Measurements from ENCODE around the gene BMPR1B. TPM values are rescaled to one million over a fixed set of nuclear protein-coding genes. Genes with fewer than 3 reads are reported as not detected.

BMPR1B gene
- total and polyA plus RNA-seq, 4 donors: 0.27 to 0.70 (median 0.48) TPM

- no peak overlapping the region for H3K9ac ChIP-seq (ENCODE audit: low read depth in 1 of 2, low read length in 2 of 2)
- no peak overlapping the region for H3K27ac ChIP-seq (ENCODE audit: low read depth in 1 of 2, low read length in 2 of 2)
- no peaks in the 10 kb centered on the region for H3K27me3 ChIP-seq (ENCODE audit: control insufficient read depth in 4 of 4, insufficient read depth in 4 of 4, low read length in 3 of 4)
- no peak overlapping the region for H3K4me3 ChIP-seq (ENCODE audit: low read depth in 1 of 3, low read length in 3 of 3)
- H3K9me3 ChIP-seq (ENCODE audit: control insufficient read depth in 4 of 4, low read length in 3 of 4): no peaks in the 10 kb centered on the region
- H3K4me1 ChIP-seq (ENCODE audit: control insufficient read depth in 4 of 4, insufficient read depth in 4 of 4, low read length in 3 of 4): no peaks in the 10 kb centered on the region
- no peaks in the 10 kb centered on the region for H3K36me3 ChIP-seq (ENCODE audit: control insufficient read depth in 4 of 4, insufficient read depth in 3 of 4, low read depth in 1 of 4, low read length in 3 of 4)
- 79% methylated on average over 5 of the region's 5 CpGs for WGBS
- TF ChIP-seq FOXA2 (IDR thresholded peaks at IDR 0.05) (no peak), YY1 (IDR thresholded peaks at IDR 0.05) (no peak), RXRA (IDR thresholded peaks at IDR 0.05) (no peak), GABPA (IDR thresholded peaks at IDR 0.05 in 1 of 2, conservative IDR thresholded peaks at IDR 0.05 in 1 of 2) (no peak), ZBTB33 (IDR thresholded peaks at IDR 0.05) (no peak), SP1 (IDR thresholded peaks at IDR 0.05) (no peak), REST (IDR thresholded peaks at IDR 0.05) (no peak), CTCF (IDR thresholded peaks at IDR 0.05; ENCODE audit: low read depth, low read length, missing input control) (no peak), JUND (IDR thresholded peaks at IDR 0.05) (no peak), RAD21 (IDR thresholded peaks at IDR 0.05) (no peak), EGR1 (IDR thresholded peaks at IDR 0.05; ENCODE audit: low read depth in 2 of 2) (no peak), HNF4G (IDR thresholded peaks at IDR 0.05) (no peak), ATF3 (IDR thresholded peaks at IDR 0.05) (no peak), NR2F2 (IDR thresholded peaks at IDR 0.05) (no peak)
- no peak for DNase-seq (ENCODE audit: low spot score)
Observed at GRCh38 chr4:94934201-94934600, 176.4 kb downstream of the BMPR1B start.

- DNase-seq (ENCODE audit: low spot score): no peak
- H3K4me1 ChIP-seq (ENCODE audit: control insufficient read depth in 4 of 4, insufficient read depth in 4 of 4, low read length in 3 of 4): no peaks in the 10 kb centered on the region
- TF ChIP-seq CTCF (IDR thresholded peaks at IDR 0.05; ENCODE audit: low read depth, low read length, missing input control) (no peak), HNF4A (conservative IDR thresholded peaks at IDR 0.05) (no peak), SP1 (IDR thresholded peaks at IDR 0.05) (no peak), YY1 (IDR thresholded peaks at IDR 0.05) (no peak), RAD21 (IDR thresholded peaks at IDR 0.05) (no peak), EGR1 (IDR thresholded peaks at IDR 0.05; ENCODE audit: low read depth in 2 of 2) (no peak), JUND (IDR thresholded peaks at IDR 0.05) (no peak), ATF3 (IDR thresholded peaks at IDR 0.05) (no peak), FOXA1 (IDR thresholded peaks at IDR 0.05) (no peak), GABPA (IDR thresholded peaks at IDR 0.05 in 1 of 2, conservative IDR thresholded peaks at IDR 0.05 in 1 of 2) (no peak), MAX (IDR thresholded peaks at IDR 0.05) (no peak), REST (IDR thresholded peaks at IDR 0.05) (no peak), HNF4G (IDR thresholded peaks at IDR 0.05) (no peak), RXRA (IDR thresholded peaks at IDR 0.05) (no peak), TAF1 (conservative IDR thresholded peaks at IDR 0.05) (no peak)
Observed at GRCh38 chr4:94934864-94935263, 177.1 kb downstream of the BMPR1B start.

More at GRCh38 chr4:94934864-94935263, 177.1 kb downstream of the BMPR1B start:
- Histone ChIP-seq H3K27ac (ENCODE audit: low read depth in 1 of 2, low read length in 2 of 2) (no peak overlapping the region), H3K9ac (ENCODE audit: low read depth in 1 of 2, low read length in 2 of 2) (no peak overlapping the region), H3K36me3 (ENCODE audit: control insufficient read depth in 4 of 4, insufficient read depth in 3 of 4, low read depth in 1 of 4, low read length in 3 of 4) (no peaks in the 10 kb centered on the region), H3K4me3 (ENCODE audit: low read depth in 1 of 3, low read length in 3 of 3) (no peak overlapping the region), H3K27me3 (ENCODE audit: control insufficient read depth in 4 of 4, insufficient read depth in 4 of 4, low read length in 3 of 4) (no peaks in the 10 kb centered on the region), H3K9me3 (ENCODE audit: control insufficient read depth in 4 of 4, low read length in 3 of 4) (no peaks in the 10 kb centered on the region)

Measured in liver (tissue), 9 donors.